AG09319 (cell line): Measurements from ENCODE around the gene DAB2IP.

Source experiments
- DNase-seq: peaks from one replicate; pipeline ENCODE4 v3.0.0-alpha.2; 2010; ENCODE audit warnings: low read depth; ENCODE audit errors: extremely low read depth
- CTCF ChIP-seq: IDR thresholded peaks from 2 replicates; pipeline ENCODE4 v1.5.1; 2011; ENCODE audit warnings: low read depth, mild to moderate bottlenecking, inconsistent platforms, low read length, moderate library complexity

DAB2IP gene

GRCh38 chr9:121645853-121646807 is 5.3 kb upstream of the DAB2IP start:
- DNase-seq = no peak

GRCh38 chr9:121646992-121647391 is 4.4 kb upstream of the DAB2IP start:
- TF ChIP-seq CTCF = no peak
- no peak for DNase-seq

More at GRCh38 chr9:121645853-121646807, 5.3 kb upstream of the DAB2IP start:
- no peak for TF ChIP-seq CTCF

- TF ChIP-seq CTCF = no peak
- DNase-seq = no peak
Observed at GRCh38 chr9:121648172-121648571, 3.3 kb upstream of the DAB2IP start.

- TF ChIP-seq CTCF = no peak
Observed at GRCh38 chr9:121648799-121649198, 2.6 kb upstream of the DAB2IP start.

GRCh38 chr9:121649476-121650216 is 1.8 kb upstream of the DAB2IP start:
- TF ChIP-seq CTCF = no peak
- DNase-seq = no peak

More at GRCh38 chr9:121648799-121649198, 2.6 kb upstream of the DAB2IP start:
- no peak for DNase-seq

- DNase-seq = no peak
- no peak for TF ChIP-seq CTCF
Observed at GRCh38 chr9:121650217-121651007, 1.0 kb upstream of the DAB2IP start.
